Effector CD8-positive, alpha-beta T cell (primary cell): ENCODE results near the gene TMEM123.

Experiments used
- DNase-seq: peaks from one replicate; lab custom pipeline; 2025; lab: John Stamatoyannopoulos, UW
- total RNA-seq, 4 experiments: gene quantifications; one replicate each; lab custom pipeline; 2026; lab: John Stamatoyannopoulos, UW

The TMEM123 gene, protein sequence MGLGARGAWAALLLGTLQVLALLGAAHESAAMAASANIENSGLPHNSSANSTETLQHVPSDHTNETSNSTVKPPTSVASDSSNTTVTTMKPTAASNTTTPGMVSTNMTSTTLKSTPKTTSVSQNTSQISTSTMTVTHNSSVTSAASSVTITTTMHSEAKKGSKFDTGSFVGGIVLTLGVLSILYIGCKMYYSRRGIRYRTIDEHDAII
- total RNA-seq: 268 to 457 (median 272) reads per million in 4 experiments

DNA sequence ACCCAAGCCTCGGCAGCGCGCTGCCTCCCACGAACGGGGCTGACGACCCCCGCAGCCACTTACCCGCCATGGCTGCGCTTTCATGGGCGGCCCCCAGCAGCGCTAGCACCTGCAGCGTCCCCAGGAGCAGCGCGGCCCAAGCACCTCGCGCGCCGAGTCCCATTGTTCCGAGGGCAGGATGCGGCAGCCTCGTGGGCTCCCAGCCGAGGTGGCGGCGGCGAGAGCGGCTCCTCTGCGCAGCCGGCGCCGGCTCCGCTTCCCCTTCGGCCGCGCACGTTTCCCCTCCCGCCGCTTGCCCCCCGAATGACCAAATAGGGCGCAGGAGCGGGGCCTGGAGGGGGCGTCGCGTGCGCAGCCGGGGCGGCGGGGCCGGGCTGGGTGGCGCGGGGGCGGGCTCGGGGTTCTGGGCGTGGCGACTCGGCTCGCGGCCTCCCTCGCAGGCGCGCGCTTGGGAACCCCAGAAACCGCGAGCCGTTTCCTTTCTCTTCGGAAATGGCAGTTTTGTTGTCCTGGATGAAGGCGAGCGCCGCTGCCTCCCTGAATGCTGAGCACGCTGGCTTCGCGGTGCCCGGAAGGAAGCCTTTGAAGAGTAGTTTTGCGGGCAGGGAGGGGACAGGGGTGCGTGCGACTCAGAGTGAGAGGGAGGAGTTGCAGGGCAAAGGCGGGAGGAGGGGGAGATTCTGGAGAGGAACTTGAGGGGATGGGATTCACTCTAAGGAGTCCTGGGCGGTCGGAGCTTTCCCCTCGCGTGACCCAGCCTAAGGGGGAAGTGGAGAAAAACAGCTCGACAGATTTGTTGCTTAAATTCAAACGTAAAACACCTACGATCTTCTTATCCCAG lies at the start of gene TMEM123:
Gene TMEM123 (minus strand): TSS at position 305 of the 841 bp plus-strand sequence. CDS start 142 bp downstream, at position 163.
- peak; percentile 79 for DNase-seq

DNA sequence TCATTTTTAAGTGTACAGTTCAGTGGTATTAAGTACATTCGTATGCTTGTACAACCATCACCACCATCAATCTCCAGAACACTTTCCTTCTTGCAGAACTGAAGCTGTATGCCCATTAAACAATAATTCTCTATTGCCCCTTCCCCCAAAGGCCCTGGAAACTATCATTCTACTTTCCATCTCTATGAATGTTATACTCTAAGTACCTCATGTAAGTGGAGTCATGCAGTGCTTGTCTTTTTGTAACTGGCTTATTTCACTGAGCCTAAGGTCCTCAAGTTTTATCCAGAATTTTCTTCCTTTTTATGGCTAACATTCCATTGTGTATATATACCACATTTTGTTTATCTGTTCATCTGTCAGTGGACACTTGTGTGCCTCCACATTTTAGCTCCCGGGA lies 48.3 kb upstream of the TMEM123 start:
- DNase-seq: no peak

- no peak for DNase-seq
Measured at GRCh38 chr11:102499931-102500330, 47.4 kb upstream of the TMEM123 start.

DNA sequence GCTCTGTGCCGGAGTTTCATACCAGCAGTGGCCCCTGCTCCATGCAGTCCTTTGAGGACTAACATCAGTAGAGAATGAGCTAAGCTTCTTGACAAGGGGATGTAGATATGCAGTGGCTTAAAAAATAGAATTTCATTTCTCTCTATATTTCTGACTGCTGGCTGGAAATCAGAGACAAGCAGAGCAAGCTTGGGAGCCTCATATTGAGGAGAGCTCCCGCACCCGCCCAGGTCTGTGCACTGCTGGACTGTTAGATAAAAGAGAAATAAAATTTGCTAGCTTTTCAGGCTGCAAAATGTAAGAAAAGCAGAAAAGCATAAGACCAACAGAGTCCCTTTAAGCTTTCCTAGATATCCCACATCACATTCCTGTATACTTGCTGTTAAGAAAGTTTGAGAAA lies 46.6 kb upstream of the TMEM123 start:
- no peak for DNase-seq

DNA sequence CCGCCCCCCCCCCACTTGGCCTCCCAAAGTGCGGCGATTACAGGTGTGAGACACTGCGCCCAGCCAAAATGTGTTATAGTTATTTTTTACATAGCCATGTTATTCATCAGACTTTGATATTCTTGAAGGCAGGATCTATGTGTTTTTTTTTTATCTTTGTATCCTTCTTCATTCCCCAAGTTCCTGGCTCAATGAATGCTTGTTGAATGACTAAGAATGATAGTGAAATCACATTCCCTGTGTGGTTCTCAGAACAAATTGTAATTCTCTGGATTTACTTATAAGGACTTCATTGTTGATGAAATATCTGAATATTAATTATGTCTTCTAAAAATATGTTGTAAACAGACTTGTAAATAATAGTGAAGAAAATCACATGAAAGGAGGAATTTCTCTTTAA lies 44.5 kb upstream of the TMEM123 start:
- no peak for DNase-seq

DNA sequence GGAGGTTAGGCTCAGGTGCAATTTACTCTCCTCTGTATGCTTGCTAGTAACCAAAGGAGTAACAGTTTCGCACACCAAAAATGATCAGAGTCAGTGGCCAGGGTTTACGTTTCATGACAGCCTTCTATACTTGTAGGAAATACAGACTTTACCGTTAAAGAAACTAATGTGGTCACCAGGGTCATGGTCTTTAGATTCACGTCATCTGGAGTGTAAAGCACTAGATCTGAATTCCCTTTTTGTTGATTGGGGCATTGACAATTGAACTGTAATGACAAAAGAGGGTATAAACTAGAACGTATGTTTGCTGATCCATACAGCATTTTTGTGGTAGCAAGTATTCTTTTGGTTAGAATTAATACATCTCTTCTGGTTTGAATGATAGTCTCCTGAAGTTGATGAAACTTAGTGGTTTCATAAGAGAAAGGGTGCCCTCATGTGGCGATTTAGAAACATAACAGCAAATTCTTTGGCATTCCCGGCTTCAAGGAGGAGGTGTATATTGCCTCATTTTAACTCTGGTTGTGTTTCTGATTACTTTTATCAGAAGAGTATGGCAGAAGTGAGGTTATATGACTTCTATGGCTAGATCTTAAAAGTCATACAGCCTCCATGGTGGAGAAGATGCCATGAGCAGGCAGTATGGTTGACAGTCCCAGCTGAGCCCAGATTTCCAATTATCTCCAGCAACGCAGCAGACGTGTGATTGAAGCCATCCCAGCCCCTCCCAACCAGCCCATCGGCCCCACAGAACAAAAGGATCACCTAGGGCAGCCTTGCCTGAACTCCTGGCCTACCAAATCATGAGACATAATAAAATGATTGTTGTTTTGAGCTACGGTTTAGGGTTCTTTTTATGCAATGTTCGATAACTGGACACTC lies 42.8 kb upstream of the TMEM123 start:
- peak; percentile 11 for DNase-seq

DNA sequence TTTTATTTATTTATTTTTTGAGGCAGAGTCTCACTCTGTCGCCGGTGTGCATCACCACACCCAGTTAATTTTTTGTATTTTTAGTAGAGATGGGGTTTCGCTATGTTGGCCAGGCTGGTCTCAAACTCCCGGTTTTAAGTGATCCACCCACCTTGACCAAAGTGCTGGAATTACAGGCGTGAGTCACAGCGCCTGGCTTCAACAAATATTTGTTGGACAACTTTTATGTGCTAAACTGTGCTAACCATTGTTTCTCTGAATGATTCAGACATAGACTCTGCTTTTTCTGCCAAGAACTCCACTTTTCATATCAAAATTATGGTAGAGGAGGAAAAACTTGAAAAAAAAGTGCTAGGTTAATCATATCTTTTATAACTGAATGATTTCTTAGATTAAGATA lies 41.7 kb upstream of the TMEM123 start:
- DNase-seq: no peak

DNA sequence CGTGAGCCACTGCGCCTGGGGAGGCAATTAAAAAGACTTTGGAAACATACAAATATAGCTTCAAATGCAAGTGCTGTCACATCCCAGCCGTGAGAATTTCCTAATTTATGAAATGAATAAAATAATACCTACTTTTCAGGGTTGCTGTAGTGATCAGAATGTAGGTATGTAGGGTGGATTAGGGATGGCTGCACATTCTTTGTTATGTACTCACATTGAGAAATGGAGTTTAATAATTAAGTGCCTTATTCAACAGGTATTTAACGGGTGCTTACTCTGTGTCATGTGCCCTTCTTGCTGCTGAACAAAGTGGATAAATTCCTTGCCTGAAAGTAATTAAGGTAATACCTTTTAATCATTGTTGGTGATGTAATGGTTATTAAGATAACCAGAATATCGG lies 41.0 kb upstream of the TMEM123 start:
- DNase-seq: no peak

DNA sequence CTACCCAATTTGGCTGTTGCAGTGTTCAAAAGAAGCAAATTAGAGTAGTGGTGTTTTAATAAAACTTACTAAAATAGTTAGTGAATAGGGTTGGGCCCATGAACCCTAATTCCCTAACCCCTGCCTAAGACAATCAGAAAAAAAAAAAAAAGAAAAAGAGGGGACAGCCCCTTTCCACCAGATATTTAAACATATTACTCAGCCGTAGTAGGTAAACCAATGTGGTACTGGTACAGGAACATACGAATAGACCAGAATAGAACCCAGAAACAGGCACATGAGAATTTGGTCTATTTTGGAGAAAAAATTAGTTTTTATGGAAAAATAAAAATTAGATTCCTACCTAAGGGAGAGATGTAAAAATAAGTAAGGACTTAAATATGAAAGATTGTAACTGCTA lies 39.4 kb upstream of the TMEM123 start:
- no peak for DNase-seq

GRCh38 chr11:102489186-102490145 lies 36.9 kb upstream of the TMEM123 start:
- DNase-seq: no peak

DNA sequence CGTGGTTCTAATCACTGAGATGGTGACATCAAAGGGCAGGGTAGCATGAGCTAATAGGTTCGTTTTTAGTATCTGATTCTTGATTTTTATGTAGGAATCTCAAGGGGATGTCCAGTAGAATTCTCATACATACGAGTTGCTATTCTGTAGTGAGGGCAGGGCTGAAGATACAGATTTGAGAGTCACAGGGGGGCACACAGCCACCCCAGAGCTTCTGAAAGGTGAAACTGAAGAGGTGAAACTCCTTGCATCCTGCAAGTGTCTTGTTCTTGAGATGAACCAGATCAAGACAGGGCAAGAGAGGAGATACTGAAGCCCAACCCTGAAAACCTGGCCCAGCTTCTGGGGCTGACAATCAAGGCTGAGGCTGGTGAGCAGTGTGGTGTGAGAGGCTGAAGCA lies 35.6 kb upstream of the TMEM123 start:
- DNase-seq: no peak

DNA sequence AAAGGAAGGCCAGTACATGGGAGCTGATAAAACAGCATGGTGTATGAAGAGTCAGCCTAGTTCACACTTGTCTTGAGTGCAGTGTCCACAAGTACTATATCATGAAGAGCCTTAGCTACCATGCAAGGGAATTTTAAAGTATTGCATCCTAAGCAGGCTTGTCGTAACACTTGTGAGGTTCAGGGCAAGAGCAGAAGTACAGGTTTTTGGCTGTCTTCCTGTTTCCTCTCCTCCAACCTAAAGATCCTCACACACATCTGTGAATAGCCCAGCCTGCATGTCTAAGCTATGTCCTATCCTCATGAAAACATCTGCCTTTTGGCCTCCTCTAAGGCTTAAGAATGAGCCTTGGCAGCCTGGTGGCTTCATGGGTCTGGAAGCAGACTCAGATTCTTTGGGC lies 34.6 kb upstream of the TMEM123 start:
- no peak for DNase-seq

GRCh38 chr11:102486584-102486983 lies 34.0 kb upstream of the TMEM123 start:
- no peak for DNase-seq

GRCh38 chr11:102485095-102485722 lies 32.6 kb upstream of the TMEM123 start:
- DNase-seq: no peak

DNA sequence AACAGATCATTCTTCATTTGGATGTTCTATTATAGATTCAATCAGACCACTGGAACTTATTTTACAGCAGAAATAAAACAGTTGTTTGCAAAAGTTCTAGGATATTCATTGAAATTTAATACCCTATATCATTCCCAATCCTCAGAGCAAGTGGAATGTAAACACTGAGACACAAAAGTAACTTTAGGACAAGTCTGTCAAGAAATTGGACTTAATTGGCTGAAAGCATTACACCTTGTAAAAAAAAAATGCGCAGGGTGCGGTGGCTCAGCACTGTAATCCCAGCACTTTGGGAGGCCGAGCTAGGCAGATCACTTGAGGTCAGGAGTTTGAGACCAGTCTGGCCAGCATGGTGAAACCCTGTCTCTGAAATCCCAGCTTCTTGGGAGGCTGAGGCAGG lies 29.9 kb upstream of the TMEM123 start:
- DNase-seq: no peak

GRCh38 chr11:102479733-102480132 lies 27.2 kb upstream of the TMEM123 start:
- no peak for DNase-seq

DNA sequence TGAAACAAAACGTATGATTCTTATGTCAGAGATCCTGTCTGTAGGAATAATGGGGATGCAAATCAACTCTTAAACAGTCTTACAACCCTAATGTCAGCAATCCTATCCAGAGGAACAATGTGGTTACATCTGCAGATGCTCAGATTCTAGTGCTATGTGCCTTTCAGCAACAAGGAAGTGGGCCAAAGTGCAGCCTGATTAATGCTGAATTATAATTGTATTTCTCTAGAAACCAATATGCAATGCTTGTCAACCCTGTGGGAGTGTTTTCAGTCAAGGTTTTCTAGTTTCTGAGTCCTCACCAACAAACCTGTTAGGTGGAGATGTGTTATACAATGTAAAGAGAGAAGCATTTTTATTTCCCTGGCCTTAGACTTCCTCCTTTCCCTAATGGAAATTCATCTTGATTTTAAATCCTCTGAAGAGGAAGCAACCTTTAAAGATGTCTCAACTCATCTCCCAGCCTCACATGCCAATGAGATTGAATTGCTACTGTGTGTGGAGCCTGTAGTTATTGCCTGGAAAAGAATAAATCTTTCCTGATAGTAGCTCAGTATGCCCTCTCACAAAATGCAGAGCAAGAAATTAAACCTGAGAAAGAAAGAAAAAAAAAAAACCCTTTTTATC lies 26.2 kb upstream of the TMEM123 start:
- DNase-seq: no peak

- DNase-seq: no peak
Measured at GRCh38 chr11:102476812-102477211, 24.2 kb upstream of the TMEM123 start.

- DNase-seq: no peak
Measured at GRCh38 chr11:102476069-102476468, 23.5 kb upstream of the TMEM123 start.

DNA sequence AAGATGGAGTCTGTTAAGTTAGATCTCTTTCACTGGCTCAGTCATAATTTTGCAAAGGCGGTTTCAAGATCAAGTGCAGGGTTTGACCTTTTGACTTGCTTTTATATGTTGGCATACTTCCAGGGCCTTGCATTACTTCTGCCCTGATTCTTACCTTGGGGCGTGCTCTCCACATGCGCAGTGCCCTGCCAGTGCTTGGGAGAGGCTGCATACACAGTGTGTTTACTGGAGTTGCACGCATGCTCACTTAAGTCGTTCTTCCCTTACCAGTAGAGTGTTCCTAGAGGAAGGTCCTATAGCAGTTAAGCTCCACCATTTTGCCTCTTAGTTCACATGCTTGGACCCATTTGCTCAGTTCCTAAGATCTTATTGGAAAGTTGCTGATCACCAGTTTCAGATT lies 21.0 kb upstream of the TMEM123 start:
- DNase-seq: no peak
